ENCODE data around the gene RHO. TPM values are rescaled to one million over a fixed set of nuclear protein-coding genes. Genes with fewer than 3 reads are reported as not detected.

RHO gene
- polyA plus RNA-seq, 5 donors = 0.06 to 0.13 (median 0.08) TPM; not detected in 2

GRCh38 chr3:129559565-129560079, 31.2 kb downstream of the RHO start:
- DNase-seq = no peak

DNA sequence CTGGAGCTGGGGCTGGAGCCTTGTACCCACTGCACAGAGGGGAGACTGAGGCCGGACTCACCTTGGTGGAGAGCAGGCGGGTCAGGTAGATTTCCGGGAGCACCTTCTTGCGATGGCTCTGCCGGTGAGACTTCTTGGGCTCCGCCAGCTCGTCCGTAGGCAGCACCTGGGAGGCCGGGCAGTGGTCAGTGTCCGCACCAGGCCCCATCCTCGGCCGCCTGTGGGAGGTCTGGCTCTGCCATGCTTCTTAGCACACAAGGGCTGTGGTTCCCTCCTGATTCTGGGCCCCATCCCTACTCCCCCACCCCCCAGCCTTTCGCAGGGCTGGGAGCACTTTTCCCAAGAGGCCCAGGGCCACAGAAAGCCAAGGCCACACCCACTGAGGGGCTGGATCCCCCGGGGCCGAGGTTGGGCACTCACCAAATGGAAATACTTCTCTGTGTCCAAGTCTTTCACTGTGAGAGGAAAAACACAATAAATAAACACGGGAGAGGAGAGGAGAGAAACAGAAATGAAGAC, 31.9 kb downstream of the RHO start:
- peak; percentile 67 to 81 for DNase-seq

- peak; percentile 85 to 86 for DNase-seq
Observed at GRCh38 chr3:129560911-129561594, 32.6 kb downstream of the RHO start.

DNA sequence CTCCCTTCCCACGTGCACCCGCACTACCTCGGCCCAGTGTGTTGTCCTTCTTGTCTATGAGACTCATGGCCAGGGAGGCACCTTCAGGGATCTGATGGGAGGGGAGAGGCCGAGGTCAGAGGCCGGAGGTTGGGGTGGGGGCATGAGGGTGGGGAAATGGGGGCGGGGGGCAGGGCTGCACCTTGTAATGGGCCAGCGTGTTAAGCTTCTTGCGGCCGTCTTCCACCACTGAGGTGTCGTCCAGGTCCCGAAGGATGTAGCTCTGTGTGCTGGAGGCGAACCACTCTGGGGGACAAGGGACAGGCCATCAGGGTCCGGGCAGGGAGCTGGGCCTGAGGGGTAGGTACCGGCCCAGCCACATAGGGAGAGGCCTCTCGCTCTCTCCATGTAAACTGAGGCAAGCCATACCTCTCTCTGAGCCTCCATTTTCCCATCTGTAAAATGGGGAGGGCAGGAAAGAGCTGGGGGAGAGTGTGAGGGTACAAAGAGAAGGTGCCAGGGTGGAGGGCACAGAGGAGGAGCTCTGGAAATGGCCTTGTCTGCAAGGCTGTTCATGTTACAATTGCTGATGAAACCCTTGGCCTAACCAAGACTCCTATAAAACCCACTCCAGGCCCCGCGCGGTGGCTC, 33.3 kb downstream of the RHO start:
- DNase-seq = no peak

- no peak for DNase-seq
Observed at GRCh38 chr3:129562803-129563202, 34.4 kb downstream of the RHO start.

GRCh38 chr3:129563332-129563731, 34.9 kb downstream of the RHO start:
- no peak for DNase-seq

DNA sequence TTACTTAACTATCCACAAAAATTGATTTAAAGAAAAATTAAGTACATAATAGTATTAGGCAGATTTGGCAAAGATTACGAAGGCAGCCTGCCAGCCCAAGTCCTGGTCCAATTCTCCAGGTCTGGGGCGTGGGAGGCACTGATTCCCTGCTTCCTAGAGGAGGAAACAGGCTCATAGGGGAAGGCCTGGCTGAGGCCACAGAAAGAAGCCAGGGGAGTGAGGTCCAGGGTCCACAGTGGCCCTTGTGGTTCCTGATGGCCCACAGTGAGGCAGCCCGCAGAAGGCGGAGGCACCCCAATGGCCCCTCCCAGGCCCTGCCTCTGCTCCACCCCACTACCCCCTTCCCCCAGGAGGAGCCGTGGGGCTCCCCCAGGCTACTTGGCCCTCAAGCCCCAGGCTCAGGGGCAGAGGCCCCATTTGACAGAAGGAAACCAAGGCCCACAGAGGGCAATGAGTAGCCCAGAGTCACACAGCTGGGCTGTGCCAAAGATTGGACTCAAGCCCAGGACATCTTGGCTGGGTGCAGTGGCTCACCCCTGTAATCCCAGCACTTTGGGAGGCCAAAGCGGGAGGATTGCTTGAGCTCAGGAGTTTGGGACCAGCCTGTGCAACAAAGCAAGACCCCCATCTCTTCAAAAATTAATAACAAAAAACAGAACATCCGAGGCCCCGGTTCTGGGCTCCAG, 35.6 kb downstream of the RHO start:
- no peak for DNase-seq

GRCh38 chr3:129564981-129565644, 36.7 kb downstream of the RHO start:
- DNase-seq = no peak

DNA sequence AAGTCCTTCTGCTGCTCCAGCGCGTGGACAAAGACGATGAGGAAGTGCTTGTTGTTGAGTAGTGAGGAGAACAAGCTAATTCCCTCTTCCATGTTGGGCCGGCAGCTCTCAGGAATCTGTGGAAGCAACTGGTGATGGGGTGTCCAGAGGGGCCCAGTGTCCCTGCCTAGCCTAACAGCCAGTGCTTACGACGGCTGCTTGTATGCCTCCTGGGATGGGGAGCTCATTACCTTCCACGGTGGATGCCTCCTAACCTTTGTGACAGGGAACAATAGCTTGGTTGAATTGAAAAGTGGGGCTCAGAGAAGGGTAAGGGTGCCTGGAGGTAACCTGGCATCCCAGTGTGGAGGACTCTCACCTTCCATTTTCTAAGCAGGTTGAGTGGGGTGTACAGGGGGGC, 37.5 kb downstream of the RHO start:
- DNase-seq = no peak

- DNase-seq = no peak
Observed at GRCh38 chr3:129567176-129567705, 38.8 kb downstream of the RHO start.

DNA sequence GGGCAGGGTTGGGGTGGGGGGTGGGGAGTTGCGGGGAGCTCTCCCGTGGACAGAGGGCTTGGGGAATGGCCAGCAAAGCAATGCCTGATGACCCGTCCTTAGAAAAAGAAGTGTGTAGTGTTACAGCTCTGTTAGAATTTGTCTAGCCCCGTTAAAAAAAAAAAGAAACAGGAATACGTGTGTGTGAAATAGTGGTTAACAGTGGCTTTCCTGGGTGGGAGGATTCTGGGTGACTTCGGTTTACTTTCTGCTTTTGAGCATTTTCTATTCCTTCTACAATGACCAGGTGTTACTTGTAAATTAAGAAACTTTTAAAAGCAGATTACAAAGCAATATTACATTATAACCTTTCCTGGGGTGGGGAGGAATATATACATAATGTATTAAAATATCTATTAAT, 39.5 kb downstream of the RHO start:
- DNase-seq = no peak

DNA sequence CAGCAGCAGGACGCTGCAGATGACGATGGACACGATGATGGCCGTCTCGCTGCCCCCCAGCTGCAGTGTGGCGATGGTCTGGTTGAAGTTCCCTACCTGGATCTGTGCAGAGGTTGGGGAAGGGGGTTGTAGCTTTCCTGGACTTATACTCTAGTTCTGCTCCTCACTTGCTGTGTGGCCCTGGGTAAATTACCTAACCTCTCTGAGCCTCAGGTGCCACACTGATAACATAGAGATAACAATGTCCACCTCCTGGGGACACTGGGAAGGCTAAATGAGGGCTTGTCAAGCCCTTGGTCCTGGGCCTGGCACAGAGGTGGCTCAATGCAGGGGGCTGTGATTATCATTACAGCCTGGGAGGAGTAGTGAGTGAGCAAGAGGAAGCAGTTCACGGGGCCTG, 41.4 kb downstream of the RHO start:
- DNase-seq = no peak

DNA sequence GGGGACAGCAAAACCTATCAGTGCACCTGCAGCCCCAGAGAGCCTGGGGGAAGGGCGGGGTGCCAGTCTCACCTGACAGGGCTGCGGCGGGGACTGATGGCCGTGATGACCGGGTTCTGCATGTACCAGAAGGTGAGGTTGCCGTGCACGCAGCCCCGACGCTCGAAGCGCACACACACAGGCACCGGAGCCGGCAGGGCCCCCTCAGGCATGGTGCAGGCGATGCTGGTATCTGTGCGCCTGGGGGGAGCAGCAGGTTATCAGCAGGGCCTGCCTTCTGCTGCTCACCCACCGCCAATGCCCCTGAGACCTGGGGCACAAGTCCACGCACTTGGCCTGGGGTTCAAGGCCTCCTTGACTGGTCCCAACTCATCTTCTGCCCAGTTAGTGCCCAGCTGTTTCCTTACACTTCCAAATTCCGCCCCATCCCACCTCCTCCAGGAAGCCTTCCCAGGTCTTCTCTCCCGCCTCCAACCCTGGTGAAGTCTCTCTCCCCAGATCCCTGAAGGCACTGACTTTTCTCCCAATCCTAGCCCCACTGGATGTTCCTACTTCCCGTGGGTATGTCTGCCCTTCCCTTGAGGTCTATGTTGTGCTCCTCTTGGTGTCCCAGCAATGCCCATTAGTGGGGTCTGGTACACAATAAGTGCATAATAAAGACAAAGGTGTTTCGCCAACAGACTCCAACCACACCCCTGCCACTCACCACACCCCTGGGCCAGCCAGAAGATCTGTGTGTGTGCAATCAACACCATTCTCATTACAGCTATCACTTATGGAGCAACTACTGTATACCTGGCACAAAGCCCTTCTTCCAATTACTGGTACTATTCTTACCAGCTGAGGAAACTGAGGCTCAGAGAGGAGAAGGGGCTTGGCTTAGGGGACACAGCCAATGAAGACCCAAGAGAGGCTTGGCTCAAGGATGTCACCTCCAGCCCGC, 43.4 kb downstream of the RHO start:
- no peak for DNase-seq

DNA sequence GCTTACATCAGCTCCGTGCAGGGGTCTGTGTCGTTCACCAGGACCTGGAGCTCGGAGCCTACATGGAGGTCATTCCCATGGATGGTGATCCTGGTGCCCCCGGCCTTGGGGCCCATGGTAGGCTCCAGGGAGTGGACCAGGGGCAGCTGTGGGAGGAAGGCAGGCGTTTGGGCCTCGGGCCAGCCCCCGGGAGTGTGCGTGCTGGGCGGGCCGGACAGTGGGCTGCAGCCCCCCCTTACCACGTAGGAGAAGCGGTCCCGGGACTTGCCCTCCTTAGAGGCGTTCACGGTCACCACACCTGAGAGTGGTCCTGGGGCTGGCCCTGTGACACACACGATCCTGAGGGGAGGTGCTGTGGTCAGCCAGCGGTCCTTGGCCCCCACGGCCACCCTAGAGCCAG, 44.2 kb downstream of the RHO start:
- no peak for DNase-seq

- DNase-seq = no peak
Observed at GRCh38 chr3:129573493-129573892, 45.1 kb downstream of the RHO start.

DNA sequence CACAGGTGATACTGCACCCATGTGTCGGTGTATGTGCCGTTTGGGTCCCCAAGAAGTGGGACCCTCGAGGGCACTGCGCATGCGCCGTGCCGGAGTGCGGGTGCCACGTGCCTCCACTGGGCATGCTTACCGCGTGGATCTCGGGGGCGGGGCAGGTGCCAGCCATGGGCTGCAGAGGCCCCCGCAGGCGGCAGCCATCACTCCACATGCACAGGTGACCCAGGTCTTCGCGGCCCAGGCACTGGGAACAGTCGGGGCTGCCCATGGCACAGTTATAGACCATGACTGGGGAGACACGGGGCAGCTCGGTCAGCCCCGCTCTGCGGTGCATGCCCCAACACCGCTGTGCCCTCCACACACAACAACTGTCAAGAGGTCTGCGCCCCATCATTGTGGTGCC, 45.8 kb downstream of the RHO start:
- DNase-seq = no peak

GRCh38 chr3:129575233-129575996, 47.0 kb downstream of the RHO start:
- no peak for DNase-seq

GRCh38 chr3:129575997-129576384, 47.6 kb downstream of the RHO start:
- no peak for DNase-seq

DNA sequence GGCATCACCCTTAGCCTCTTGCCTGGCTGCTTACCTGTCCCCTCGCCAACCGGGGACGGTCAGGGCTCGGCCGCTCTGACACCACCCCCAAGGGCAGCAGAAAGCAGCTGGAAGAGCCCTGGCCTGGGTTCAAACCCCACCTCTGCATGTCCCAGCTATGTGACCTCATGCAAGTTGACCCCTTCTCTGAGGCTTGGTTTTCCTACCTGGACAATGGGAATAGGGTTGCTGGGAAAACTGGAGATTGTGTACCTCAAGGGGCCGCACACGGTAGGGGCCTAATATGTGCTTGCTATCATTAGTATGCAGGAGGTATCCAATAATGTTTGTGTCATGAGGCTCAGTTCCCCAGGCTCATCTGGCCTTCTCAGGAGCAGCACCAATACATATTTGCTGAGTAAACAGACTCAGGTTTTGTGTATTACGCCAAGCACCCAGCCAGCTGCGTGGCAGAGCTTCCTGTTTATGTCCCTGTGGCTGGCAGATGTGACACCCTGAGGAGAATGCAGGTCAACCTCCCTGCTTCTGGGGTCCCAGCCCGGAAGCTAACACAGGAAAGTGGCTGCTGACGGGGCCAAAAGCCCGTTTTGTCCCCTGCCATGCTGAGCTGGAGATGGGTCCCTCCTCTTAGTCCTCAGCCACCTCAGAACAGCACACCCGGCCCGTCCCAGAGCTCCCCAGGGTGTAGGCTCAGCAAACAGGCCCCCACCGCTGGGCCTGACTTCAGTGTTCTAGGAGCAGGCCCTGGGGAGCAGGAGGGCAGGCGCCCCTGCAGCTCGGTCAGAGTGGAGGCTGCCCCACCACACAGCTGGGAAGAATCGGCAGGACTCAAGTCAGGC, 48.3 kb downstream of the RHO start:
- no peak for DNase-seq

Data from right lung (tissue), 5 donors.